ENCODE results near the gene JMJD8.
"Not testable (repeated sequence)": the region's sequence is repeated elsewhere in the genome, so short reads cannot be mapped to it uniquely, and the experiment has no call there.

The JMJD8 gene

DNA sequence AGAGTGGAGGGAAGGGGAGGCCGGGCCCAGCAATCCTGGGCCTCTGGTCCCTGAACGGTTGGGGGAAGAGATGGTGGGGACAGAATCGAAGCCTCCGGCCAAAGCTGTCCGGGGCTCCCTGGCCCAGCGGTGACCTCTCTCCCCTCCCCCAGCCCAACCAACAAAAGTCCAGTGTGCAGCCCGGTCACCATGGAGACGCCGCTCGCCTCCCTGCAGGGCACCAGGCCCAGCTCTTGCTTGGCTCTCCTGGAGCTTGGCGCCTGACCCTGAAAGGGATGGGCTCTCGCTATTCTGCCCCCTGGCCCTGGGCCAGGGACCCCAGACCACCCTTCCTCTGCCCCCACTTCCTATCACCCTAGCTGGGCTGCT, 32.0 kb upstream of the JMJD8 start:
- Histone ChIP-seq H2AK5ac (ENCODE audit: low read length) (no peak overlapping the region), H3K27me3 (ENCODE audit: insufficient read depth, low read length, poor library complexity) (peaks cover 7% of the 10 kb centered on the region), H2BK120ac (ENCODE audit: low read depth, low read length) (no peak overlapping the region), H3K9ac (ENCODE audit: low read length) (no peak overlapping the region), H3K56ac (ENCODE audit: low read length) (peak overlapping the region; percentile 17), H3K4ac (ENCODE audit: low read depth, low read length) (no peak overlapping the region), H3K18ac (ENCODE audit: low read length) (no peak overlapping the region), H4K8ac (ENCODE audit: low read depth, low read length) (no peak overlapping the region), H3K4me2 (ENCODE audit: low read length) (no peak overlapping the region), H2BK15ac (replicated peaks; ENCODE audit: low read depth) (no peak overlapping the region), H3K27ac (ENCODE audit: low read depth, low read length) (no peak overlapping the region), H2BK5ac (ENCODE audit: low read length) (no peak overlapping the region), H3K23ac (ENCODE audit: low read length) (peak overlapping the region; percentile 4), H3K4me3 (ENCODE audit: low read length) (no peak overlapping the region), H3K79me1 (ENCODE audit: low read length) (no peaks in the 10 kb centered on the region), H4K5ac (ENCODE audit: low read length) (no peak overlapping the region), H3K79me2 (ENCODE audit: control insufficient read depth, insufficient read depth, low read length) (no peaks in the 10 kb centered on the region), H3K36me3 (ENCODE audit: control insufficient read depth, insufficient read depth, low read length) (no peaks in the 10 kb centered on the region), H3K4me1 (ENCODE audit: control insufficient read depth, low read depth, low read length) (peaks cover 4% of the 10 kb centered on the region)
- peak; percentile 32 for DNase-seq
- no CpG with 5 or more reads among the region's 12 CpGs for WGBS (ENCODE audit: extremely low coverage, insufficient coverage, low lambda C conversion rate)

DNA sequence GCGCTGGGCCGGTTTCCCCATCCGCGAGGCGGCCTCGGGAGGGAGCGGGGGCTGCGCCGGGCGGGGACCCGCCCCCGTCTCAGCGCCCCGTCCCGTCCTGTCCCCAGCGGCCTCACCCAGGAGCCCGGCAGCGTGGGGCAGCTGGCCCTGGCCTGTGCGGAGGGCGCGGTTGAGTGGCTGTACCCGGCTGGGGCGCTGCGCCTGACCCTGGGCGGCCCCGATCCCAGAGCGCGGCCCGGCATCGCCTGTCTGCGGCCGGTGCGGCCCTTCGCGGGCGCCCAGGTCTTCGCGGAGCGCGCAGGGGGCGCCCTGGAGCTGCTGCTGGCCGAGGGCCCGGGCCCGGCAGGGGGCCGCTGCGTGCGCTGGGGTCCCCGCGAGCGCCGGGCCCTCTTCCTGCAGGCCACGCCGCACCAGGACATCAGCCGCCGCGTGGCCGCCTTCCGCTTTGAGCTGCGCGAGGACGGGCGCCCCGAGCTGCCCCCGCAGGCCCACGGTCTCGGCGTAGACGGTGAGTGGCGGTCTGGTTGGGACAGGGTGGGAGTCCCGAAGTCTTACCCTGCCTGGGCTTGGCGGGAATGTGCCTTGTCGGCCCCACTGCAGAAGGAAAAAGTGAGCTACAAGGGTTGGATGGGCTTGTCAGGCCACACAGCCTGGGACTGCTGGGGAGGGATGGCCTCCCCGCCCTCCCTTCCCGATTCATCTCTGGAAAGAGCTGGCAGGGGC, 31.5 kb upstream of the JMJD8 start:
- H3K36me3 ChIP-seq (ENCODE audit: control insufficient read depth, insufficient read depth, low read length), result no peaks in the 10 kb centered on the region

DNA sequence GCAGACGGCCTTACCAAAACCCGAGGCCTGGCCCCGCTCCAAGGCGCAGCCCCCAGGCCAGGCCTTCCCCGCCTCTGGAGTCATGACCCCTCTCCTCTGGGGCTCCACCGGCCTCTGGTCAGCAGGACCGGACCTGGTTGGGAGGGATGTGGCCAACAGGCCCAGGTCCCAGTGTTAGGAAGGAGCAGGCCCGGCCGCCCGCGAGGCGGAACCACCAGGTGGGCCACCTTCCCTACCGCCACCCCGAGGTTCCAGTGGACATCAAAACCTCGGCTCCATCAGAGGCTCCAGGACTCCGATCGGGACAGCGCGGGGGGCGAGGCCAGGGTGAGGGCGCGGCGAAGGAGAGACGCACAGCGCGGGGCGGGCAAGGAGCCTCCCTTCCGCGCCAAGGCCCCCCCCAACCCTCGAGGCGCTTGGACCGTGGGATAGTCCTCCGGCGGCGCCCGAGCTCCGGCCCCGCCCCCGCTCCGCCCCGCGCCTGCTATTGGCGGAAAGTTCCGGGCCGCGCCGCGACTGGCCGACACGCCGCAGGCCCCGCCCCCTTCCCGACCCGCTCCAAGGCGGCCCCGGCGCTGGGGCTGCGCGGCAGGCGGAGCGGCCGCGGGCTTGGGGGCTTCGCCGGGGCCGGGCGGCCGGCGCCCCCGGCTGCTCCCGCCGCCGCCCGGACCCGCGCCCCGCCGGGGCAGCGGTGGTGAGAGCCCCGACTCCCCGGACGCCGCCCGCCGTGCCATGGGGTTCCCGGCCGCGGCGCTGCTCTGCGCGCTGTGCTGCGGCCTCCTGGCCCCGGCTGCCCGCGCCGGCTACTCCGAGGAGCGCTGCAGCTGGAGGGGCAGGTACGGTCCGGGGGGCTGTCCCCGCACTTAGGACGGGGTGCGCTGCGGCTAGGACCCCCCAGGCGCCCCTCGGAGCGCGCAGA, 30.7 kb upstream of the JMJD8 start, which contains the start of gene METRN:
TSS of gene METRN (plus strand) at position 561 of the 919 bp plus-strand sequence. CDS start at position 733, 172 bp downstream.
- Histone ChIP-seq H2AK5ac (ENCODE audit: low read length) (no peak within 1 kb of the TSS), H3K79me1 (ENCODE audit: low read length) (no peaks in the 10 kb centered on the region), H3K4ac (ENCODE audit: low read depth, low read length) (no peak within 1 kb of the TSS), H3K27ac (ENCODE audit: low read depth, low read length) (no peak within 1 kb of the TSS), H3K36me3 (ENCODE audit: control insufficient read depth, insufficient read depth, low read length) (no peaks in the 10 kb centered on the region), H2BK120ac (ENCODE audit: low read depth, low read length) (no peak within 1 kb of the TSS), H4K8ac (ENCODE audit: low read depth, low read length) (no peak within 1 kb of the TSS), H3K23ac (ENCODE audit: low read length) (no peak within 1 kb of the TSS), H3K4me1 (ENCODE audit: control insufficient read depth, low read depth, low read length) (no peaks in the 10 kb centered on the region), H2BK5ac (ENCODE audit: low read length) (no peak within 1 kb of the TSS), H3K4me3 (ENCODE audit: low read length) (no peak within 1 kb of the TSS), H3K27me3 (ENCODE audit: insufficient read depth, low read length, poor library complexity) (peaks cover 7% of the 10 kb centered on the region), H3K4me2 (ENCODE audit: low read length) (peak within 1 kb of the TSS; percentile 58), H3K9ac (ENCODE audit: low read length) (peak within 1 kb of the TSS; percentile 47), H4K5ac (ENCODE audit: low read length) (no peak within 1 kb of the TSS), H3K18ac (ENCODE audit: low read length) (no peak within 1 kb of the TSS), H3K56ac (ENCODE audit: low read length) (peak within 1 kb of the TSS; percentile 58), H3K79me2 (ENCODE audit: control insufficient read depth, insufficient read depth, low read length) (no peaks in the 10 kb centered on the region), H2BK15ac (replicated peaks; ENCODE audit: low read depth) (no peak within 1 kb of the TSS)
- no CpG with 5 or more reads among the region's 108 CpGs for WGBS (ENCODE audit: extremely low coverage, insufficient coverage, low lambda C conversion rate)
- peak; percentile 83 for DNase-seq

More for the DNA sequence above, 31.5 kb upstream of the JMJD8 start:
- no peak overlapping the region for H2BK120ac ChIP-seq (ENCODE audit: low read depth, low read length)
- no peak overlapping the region for H3K4ac ChIP-seq (ENCODE audit: low read depth, low read length)
- no peak overlapping the region for H2BK15ac ChIP-seq (replicated peaks; ENCODE audit: low read depth)
- no peak overlapping the region for H3K23ac ChIP-seq (ENCODE audit: low read length)
- DNase-seq, result peak; percentile 30
- no peak overlapping the region for H2BK5ac ChIP-seq (ENCODE audit: low read length)
- no peaks in the 10 kb centered on the region for H3K79me2 ChIP-seq (ENCODE audit: control insufficient read depth, insufficient read depth, low read length)
- WGBS (ENCODE audit: extremely low coverage, insufficient coverage, low lambda C conversion rate), result no CpG with 5 or more reads among the region's 74 CpGs
- H4K8ac ChIP-seq (ENCODE audit: low read depth, low read length), result no peak overlapping the region
- H3K79me1 ChIP-seq (ENCODE audit: low read length), result no peaks in the 10 kb centered on the region
- H3K56ac ChIP-seq (ENCODE audit: low read length), result peak overlapping the region; percentile 58
- no peak overlapping the region for H3K4me3 ChIP-seq (ENCODE audit: low read length)
- H3K27me3 ChIP-seq (ENCODE audit: insufficient read depth, low read length, poor library complexity), result peaks cover 7% of the 10 kb centered on the region
- H4K5ac ChIP-seq (ENCODE audit: low read length), result no peak overlapping the region
- no peak overlapping the region for H3K27ac ChIP-seq (ENCODE audit: low read depth, low read length)
- no peak overlapping the region for H3K18ac ChIP-seq (ENCODE audit: low read length)
- H2AK5ac ChIP-seq (ENCODE audit: low read length), result no peak overlapping the region
- H3K4me2 ChIP-seq (ENCODE audit: low read length), result peak overlapping the region; percentile 58
- peak overlapping the region; percentile 47 for H3K9ac ChIP-seq (ENCODE audit: low read length)
- peaks cover 4% of the 10 kb centered on the region for H3K4me1 ChIP-seq (ENCODE audit: control insufficient read depth, low read depth, low read length)

DNA sequence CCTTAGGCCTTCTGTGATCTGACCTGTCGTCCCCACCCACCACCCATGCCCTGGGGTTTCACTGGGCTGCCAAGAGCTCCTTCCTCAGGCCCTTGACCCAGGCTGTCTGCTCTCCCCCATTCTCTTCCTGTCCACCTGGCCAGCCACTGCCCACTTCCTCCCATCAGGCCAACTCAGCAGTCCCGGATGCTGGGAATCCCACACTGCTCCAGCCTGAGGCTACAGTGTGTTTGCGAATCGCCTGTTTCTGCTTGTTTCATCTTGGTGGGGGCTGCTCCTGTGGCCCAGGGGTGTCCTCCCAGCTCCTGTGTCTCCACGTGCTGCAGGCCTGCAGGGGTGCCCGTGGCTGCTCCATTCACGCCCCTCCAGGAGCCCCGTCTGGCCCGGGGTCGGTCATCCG, 29.9 kb upstream of the JMJD8 start:
- H3K4me3 ChIP-seq (ENCODE audit: low read length), result no peak overlapping the region
- no CpG with 5 or more reads among the region's 11 CpGs for WGBS (ENCODE audit: extremely low coverage, insufficient coverage, low lambda C conversion rate)

DNA sequence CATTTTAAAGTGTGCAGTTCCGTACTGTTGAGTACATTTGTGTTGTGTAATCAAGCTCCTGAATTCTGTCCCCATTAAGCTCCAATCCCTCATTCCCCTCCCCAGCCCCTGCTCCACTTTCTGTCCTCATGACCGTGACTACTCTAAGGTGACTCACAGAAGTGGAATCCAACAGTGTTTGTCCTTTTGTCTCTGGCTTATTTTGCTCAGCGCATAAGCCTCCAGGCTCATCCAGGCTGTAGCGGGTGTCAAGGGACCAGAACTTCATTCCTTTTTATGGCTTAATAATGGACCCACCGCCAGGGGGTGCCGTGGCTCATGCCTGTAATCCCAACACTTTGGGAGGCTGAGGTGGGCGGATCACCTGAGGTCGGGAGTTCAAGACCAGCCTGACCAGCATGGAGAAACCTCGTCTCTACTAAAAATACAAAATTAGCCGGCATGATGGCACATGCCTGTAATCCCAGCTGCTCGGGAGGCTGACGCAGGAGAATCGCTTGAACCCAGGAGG, 28.7 kb upstream of the JMJD8 start:
- not testable (repeated sequence) for H3K9ac ChIP-seq (ENCODE audit: low read length); H2BK5ac ChIP-seq (ENCODE audit: low read length); H3K27me3 ChIP-seq (ENCODE audit: insufficient read depth, low read length, poor library complexity); H4K5ac ChIP-seq (ENCODE audit: low read length); H3K18ac ChIP-seq (ENCODE audit: low read length); H3K36me3 ChIP-seq (ENCODE audit: control insufficient read depth, insufficient read depth, low read length); H3K4me3 ChIP-seq (ENCODE audit: low read length); H3K79me2 ChIP-seq (ENCODE audit: control insufficient read depth, insufficient read depth, low read length); H3K56ac ChIP-seq (ENCODE audit: low read length); H3K79me1 ChIP-seq (ENCODE audit: low read length); H2AK5ac ChIP-seq (ENCODE audit: low read length); H3K4me2 ChIP-seq (ENCODE audit: low read length); H2BK120ac ChIP-seq (ENCODE audit: low read depth, low read length); H3K4ac ChIP-seq (ENCODE audit: low read depth, low read length); H3K23ac ChIP-seq (ENCODE audit: low read length); H3K27ac ChIP-seq (ENCODE audit: low read depth, low read length); H4K8ac ChIP-seq (ENCODE audit: low read depth, low read length); H2BK15ac ChIP-seq (replicated peaks; ENCODE audit: low read depth); H3K4me1 ChIP-seq (ENCODE audit: control insufficient read depth, low read depth, low read length)
- DNase-seq, result peak; percentile 97
- no CpG with 5 or more reads among the region's 13 CpGs for WGBS (ENCODE audit: extremely low coverage, insufficient coverage, low lambda C conversion rate)

More for the DNA sequence above, 29.9 kb upstream of the JMJD8 start:
- H3K4me1 ChIP-seq (ENCODE audit: control insufficient read depth, low read depth, low read length), result no peaks in the 10 kb centered on the region
- no peaks in the 10 kb centered on the region for H3K36me3 ChIP-seq (ENCODE audit: control insufficient read depth, insufficient read depth, low read length)
- no peak overlapping the region for H4K8ac ChIP-seq (ENCODE audit: low read depth, low read length)
- no peak overlapping the region for H2BK15ac ChIP-seq (replicated peaks; ENCODE audit: low read depth)
- peaks cover 7% of the 10 kb centered on the region for H3K27me3 ChIP-seq (ENCODE audit: insufficient read depth, low read length, poor library complexity)
- no peak overlapping the region for H2AK5ac ChIP-seq (ENCODE audit: low read length)
- H3K4me2 ChIP-seq (ENCODE audit: low read length), result no peak overlapping the region
- H2BK5ac ChIP-seq (ENCODE audit: low read length), result no peak overlapping the region
- H3K79me2 ChIP-seq (ENCODE audit: control insufficient read depth, insufficient read depth, low read length), result no peaks in the 10 kb centered on the region
- H3K56ac ChIP-seq (ENCODE audit: low read length), result no peak overlapping the region
- H2BK120ac ChIP-seq (ENCODE audit: low read depth, low read length), result no peak overlapping the region
- no peak overlapping the region for H3K27ac ChIP-seq (ENCODE audit: low read depth, low read length)
- no peak overlapping the region for H3K23ac ChIP-seq (ENCODE audit: low read length)
- H3K9ac ChIP-seq (ENCODE audit: low read length), result no peak overlapping the region
- DNase-seq, result no peak
- H3K18ac ChIP-seq (ENCODE audit: low read length), result no peak overlapping the region
- no peak overlapping the region for H3K4ac ChIP-seq (ENCODE audit: low read depth, low read length)
- no peaks in the 10 kb centered on the region for H3K79me1 ChIP-seq (ENCODE audit: low read length)
- no peak overlapping the region for H4K5ac ChIP-seq (ENCODE audit: low read length)

Measured in mesendoderm (in vitro differentiated cells).